HG03108 (cell line): ENCODE results near the gene SLC12A6.
"Not testable (repeated sequence)": the region's sequence is repeated elsewhere in the genome, so short reads cannot be mapped to it uniquely, and the experiment has no call there.

ENCODE experiments used
- ATAC-seq: cut with Tn5 transposase; IDR thresholded peaks from one replicate; pipeline ENCODE4 v1.9.1; 2021; ENCODE audit warnings: moderate library complexity; ENCODE audit not compliant: unreplicated experiment

Gene SLC12A6

GRCh38 chr15:34337557-34338306 lies at the start of gene SLC12A6:
Gene SLC12A6 (minus strand): TSS chr15:34337781. CDS start chr15:34336680, 1,101 bp downstream.
- ATAC-seq, result peak; percentile 69

DNA sequence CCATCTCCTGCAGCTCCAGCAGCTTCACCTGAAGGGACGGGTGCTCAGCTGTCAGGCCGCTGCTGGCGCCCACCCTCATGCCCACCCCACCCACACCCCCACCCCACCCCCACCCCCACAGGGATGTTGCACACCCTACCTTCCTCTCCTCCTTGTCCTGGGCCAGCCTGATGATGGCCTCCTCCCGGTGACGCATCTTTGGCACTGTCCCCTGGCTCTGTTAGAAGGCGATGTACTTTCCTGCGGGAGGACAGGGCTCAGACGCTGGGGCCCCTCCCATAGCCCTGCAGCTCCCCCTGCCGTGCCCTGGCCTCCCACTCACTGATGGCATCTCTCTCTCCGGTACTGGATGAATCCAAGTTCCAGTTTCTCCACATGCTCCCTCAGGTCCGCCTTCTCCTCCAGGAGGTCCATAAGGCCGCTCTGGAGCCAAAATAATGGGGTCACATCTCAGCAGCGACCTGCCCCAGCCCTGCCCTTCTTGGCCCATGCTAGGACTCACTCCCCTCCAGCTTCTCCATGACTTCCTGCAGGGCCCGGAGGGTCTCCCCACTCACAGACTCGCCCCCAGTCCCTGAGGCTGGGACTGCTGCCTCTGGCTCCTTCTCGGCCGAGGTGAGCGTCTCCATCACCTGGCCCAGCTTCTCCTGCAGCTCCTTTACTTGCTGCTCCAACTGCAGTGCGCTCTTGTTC lies 44.4 kb upstream of the SLC12A6 start:
- not testable (repeated sequence) for ATAC-seq

- not testable (repeated sequence) for ATAC-seq
Measured at GRCh38 chr15:34380491-34380890, 42.9 kb upstream of the SLC12A6 start.

DNA sequence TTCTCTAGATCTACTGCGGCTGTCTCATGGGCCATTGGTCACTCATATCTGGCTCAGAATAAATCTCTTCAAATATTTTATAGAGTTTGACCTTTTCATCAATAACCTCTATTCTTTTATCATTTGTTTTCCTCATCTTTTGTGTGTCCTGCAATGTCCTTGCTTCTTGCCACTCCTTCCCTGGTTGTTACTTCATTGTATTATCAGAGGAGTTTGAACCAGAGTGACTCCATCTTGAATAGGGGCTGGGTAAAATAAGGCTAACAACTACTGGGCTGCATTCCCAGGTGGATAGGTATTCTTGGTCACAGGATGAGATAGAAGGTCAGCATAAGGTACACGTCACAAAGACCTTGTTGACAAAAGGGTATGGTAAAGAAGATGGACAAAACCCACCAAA lies 39.3 kb upstream of the SLC12A6 start:
- no peak for ATAC-seq

GRCh38 chr15:34375541-34375940 lies 38.0 kb upstream of the SLC12A6 start:
- not testable (repeated sequence) for ATAC-seq

GRCh38 chr15:34374816-34375215 lies 37.2 kb upstream of the SLC12A6 start:
- no peak for ATAC-seq

GRCh38 chr15:34373951-34374350 lies 36.4 kb upstream of the SLC12A6 start:
- no peak for ATAC-seq

DNA sequence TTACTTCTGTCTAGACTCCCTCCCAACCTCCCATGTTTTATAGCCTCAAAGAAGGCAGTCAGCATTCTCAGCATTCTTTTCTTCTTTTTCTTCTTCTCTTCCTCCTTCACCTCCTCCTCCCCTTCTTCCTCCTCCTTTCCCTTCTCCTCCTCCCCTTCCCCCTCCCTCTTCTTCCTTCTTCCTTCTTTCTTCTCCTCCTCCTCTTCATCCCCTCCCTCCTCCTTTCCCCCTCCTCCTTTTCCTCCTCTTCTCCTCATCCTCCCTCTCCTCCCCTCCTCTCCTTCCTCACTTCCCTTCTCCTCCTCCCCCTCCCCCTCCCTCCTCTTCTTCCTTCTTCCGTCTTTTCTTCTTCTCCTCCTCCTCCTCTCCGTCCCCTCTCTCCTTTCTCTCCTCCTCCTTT lies 33.1 kb upstream of the SLC12A6 start:
- no peak for ATAC-seq

GRCh38 chr15:34370129-34370528 lies 32.5 kb upstream of the SLC12A6 start:
- ATAC-seq, result no peak

DNA sequence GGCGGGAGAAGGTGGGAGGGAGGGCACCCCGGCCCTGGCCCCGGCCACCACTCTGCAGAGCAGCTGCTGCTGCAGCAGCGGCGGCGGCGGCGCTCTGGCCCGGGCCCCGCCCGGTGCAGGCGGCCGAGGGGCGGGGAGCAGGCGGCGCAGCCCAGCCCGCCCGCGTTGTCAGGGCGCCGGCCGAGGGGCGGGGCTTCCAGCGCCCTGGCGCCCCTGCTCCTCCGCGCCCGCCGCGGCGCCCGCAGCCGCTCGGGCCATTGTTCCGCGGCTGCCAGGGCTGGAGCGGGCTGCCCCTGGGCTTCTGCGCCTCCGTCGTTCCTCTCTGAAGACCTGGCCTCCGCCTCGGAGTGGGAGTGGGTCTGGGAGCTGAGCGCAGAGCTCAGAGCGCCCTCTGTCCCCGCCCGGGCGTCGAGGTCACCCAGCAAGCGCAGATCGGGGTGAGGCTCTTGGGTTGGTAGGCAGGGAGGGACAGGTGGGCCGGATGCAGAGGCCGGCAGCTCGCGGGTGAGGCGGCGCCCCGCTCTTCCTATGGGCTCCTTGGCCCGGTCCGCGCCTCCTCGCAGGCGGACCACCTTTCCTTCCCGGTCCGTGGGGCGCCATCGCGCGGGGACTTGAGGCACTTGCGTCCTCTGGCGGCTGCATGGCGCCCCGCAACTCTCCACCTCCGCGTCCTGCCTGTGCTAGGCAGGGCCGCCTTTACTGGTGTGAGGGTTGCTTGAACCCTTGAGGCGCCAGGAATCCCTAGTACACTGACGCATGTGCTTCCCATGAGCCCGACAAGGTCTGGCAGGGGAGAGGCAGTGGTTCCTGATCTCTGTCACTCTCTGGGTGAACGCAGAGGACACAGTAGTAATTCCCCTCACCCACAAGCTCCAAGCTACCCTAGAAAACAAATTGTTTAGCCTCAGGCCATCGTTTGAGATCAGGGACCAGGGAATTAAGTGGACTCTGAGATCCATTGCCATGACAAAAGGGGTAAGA lies 29.8 kb upstream of the SLC12A6 start, which contains the start of gene LPCAT4:
Gene LPCAT4 (minus strand): TSS at position 96 of the 981 bp plus-strand sequence. CDS start 96 bp downstream, outside the sequence.
- peak; percentile 78 for ATAC-seq

DNA sequence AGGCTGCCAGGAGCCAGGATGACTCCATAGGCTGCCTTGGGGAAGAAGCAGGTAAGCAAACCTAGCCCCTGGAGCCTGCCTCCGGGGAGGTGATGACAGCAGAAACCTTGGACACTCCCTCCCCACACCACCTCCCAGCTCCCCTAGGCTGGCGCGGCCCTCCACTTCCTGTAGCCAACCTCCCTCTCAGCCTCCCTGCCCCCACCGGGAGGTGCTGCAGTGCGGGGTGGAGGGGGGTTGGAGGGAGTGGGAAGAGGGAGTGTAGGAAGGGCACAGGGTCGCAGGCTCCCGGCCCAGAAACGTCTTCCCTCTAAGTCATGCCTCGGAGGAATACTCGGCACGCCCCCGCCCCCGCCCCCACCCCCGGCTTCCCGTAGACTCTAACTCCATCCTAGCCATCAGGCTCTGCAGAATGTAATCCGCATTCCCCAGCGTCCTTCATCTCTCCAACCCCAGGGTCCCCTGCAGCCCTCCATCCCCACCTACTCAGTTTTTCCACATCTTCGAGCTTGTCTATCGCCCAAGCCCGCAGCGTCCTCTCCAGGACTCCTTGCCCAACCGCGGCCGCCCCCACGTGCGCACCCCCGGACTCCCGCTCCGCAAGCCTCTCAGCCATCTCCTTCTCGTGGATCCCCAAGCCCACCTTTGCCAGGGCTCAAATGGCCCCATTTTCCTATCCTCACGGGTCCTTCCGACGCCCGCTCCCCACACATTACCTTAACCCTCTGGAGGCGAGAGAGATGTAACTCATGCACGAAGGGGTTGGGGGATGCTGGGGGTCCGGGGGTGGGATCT lies 28.9 kb upstream of the SLC12A6 start:
- ATAC-seq, result no peak

- no peak for ATAC-seq
Measured at GRCh38 chr15:34365836-34366235, 28.3 kb upstream of the SLC12A6 start.

GRCh38 chr15:34365091-34365825 lies 27.7 kb upstream of the SLC12A6 start:
- ATAC-seq, result no peak

- no peak for ATAC-seq
Measured at GRCh38 chr15:34364041-34364440, 26.5 kb upstream of the SLC12A6 start.

- no peak for ATAC-seq
Measured at GRCh38 chr15:34362047-34362773, 24.6 kb upstream of the SLC12A6 start.

GRCh38 chr15:34361278-34361677 lies 23.7 kb upstream of the SLC12A6 start:
- ATAC-seq, result no peak

GRCh38 chr15:34360298-34360697 lies 22.7 kb upstream of the SLC12A6 start:
- ATAC-seq, result no peak

DNA sequence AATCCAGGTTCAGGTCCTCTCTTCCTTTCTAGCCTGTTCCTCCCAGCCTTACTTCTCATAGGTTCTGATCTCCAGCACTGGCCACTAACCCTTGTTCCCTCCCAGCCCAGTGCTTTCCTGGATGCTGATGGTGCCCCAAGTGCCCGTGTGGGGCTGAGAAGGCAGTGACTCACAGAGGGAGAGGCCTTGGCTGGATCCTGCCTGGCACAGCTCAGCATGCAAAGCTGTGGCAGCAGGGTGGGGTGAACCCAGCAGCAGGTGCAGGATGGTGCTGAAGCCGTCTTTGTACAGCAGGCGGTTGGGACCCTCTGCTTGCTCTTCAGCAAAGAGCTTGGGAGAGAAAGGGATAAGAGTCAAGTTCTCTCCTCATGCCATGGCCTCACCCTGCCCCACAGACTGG lies 21.8 kb upstream of the SLC12A6 start:
- ATAC-seq, result no peak

DNA sequence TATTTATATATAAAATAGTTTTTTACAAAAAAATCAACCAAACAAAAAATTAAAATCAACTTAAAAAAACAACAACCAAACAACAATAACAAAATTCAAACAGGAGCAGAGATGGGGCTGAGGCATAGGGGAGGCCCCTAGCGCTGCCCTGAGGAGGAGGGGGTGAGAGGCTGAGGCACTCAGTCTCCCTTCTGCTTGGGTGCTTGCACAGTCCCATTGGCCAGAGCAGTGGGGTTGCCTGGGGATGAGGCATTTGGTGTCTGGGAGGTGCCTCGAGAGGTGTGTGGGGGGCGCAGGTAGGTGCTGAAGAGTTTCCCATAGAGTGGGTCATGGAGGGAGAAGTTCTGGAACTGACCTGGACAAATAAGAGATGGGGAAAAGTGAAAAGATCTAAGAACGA lies 21.4 kb upstream of the SLC12A6 start:
- no peak for ATAC-seq
